Measurements from ENCODE around the gene JAKMIP1.

The JAKMIP1 gene

GRCh38 chr4:6197433-6198174 lies 2.7 kb downstream of the JAKMIP1 start:
- Mint-ChIP-seq H3K4me1 (peaks cover 6% of the 10 kb centered on the region), H3K9me3 (peaks cover 12% of the 10 kb centered on the region), H3K36me3 (ENCODE audit: low read depth) (no peaks in the 10 kb centered on the region), H3K27ac (no peak overlapping the region), H3K27me3 (ENCODE audit: low read depth, poor library complexity) (peaks cover 84% of the 10 kb centered on the region), H3K4me3 (no peak overlapping the region)
- no peak for TF ChIP-seq CTCF (IDR thresholded peaks at IDR 0.05)
- no peak for DNase-seq

- Mint-ChIP-seq H3K4me1 (peaks cover 6% of the 10 kb centered on the region), H3K9me3 (peaks cover 11% of the 10 kb centered on the region), H3K4me3 (no peak overlapping the region), H3K27ac (no peak overlapping the region), H3K27me3 (ENCODE audit: low read depth, poor library complexity) (peaks cover 81% of the 10 kb centered on the region), H3K36me3 (ENCODE audit: low read depth) (no peaks in the 10 kb centered on the region)
- DNase-seq: no peak
- no peak for TF ChIP-seq CTCF (IDR thresholded peaks at IDR 0.05)
These were observed 3.5 kb downstream of the JAKMIP1 start for GRCh38 chr4:6196871-6197270.

GRCh38 chr4:6196324-6196723 lies 4.0 kb downstream of the JAKMIP1 start:
- DNase-seq: no peak
- Mint-ChIP-seq H3K4me3 (no peak overlapping the region), H3K4me1 (peaks cover 6% of the 10 kb centered on the region), H3K36me3 (ENCODE audit: low read depth) (no peaks in the 10 kb centered on the region), H3K27me3 (ENCODE audit: low read depth, poor library complexity) (peaks cover 76% of the 10 kb centered on the region), H3K9me3 (peaks cover 5% of the 10 kb centered on the region), H3K27ac (no peak overlapping the region)
- TF ChIP-seq CTCF (IDR thresholded peaks at IDR 0.05): no peak

- Mint-ChIP-seq H3K4me3 (no peak overlapping the region), H3K27me3 (ENCODE audit: low read depth, poor library complexity) (peaks cover 70% of the 10 kb centered on the region), H3K9me3 (no peaks in the 10 kb centered on the region), H3K4me1 (peaks cover 6% of the 10 kb centered on the region), H3K27ac (no peak overlapping the region), H3K36me3 (ENCODE audit: low read depth) (no peaks in the 10 kb centered on the region)
- TF ChIP-seq CTCF (IDR thresholded peaks at IDR 0.05): no peak
- DNase-seq: no peak
These were observed 4.6 kb downstream of the JAKMIP1 start for GRCh38 chr4:6195602-6196319.

GRCh38 chr4:6194458-6195195 lies 5.7 kb downstream of the JAKMIP1 start:
- H3K9me3 Mint-ChIP-seq: no peaks in the 10 kb centered on the region
- peaks cover 64% of the 10 kb centered on the region for H3K27me3 Mint-ChIP-seq (ENCODE audit: low read depth, poor library complexity)
- peaks cover 6% of the 10 kb centered on the region for H3K4me1 Mint-ChIP-seq
- H3K27ac Mint-ChIP-seq: no peak overlapping the region
- no peaks in the 10 kb centered on the region for H3K36me3 Mint-ChIP-seq (ENCODE audit: low read depth)
- TF ChIP-seq CTCF (IDR thresholded peaks at IDR 0.05): no peak
- no peak overlapping the region for H3K4me3 Mint-ChIP-seq
- DNase-seq: no peak
